GM23338 (cell line): ENCODE results near the gene UBXN2A.

Source experiments
- CREB1 ChIP-seq: fragments of 250-450 bp; sonication (Bioruptor Pico); IDR thresholded peaks from 2 replicates; pipeline ENCODE4 v1.5.0; 2020; ENCODE audit warnings: low read depth, mild to moderate bottlenecking, moderate library complexity
- CTCF ChIP-seq, 2 experiments: fragments of 200-600 bp in 1 of 2; sonication (generic) in 1 of 2; conservative IDR thresholded peaks; 2 replicates each; pipeline versions ENCODE4 v1.5.1 to v1.6.1; 2016 to 2017; ENCODE audit warnings: antibody characterized with exemption in 2 of 2, low read depth in 2 of 2, mild to moderate bottlenecking in 2 of 2, moderate library complexity in 1 of 2
- ETS1 ChIP-seq: IDR thresholded peaks from 2 replicates; pipeline ENCODE4 v1.6.1; 2016; ENCODE audit warnings: antibody characterized with exemption
- EZH2 ChIP-seq: fragments of 200-600 bp; sonication (generic); IDR thresholded peaks from one replicate; pipeline ENCODE4 v1.8.0; 2017; ENCODE audit warnings: antibody characterized with exemption, mild to moderate bottlenecking, low read depth; ENCODE audit not compliant: unreplicated experiment
- EZH2phosphoT487 ChIP-seq: fragments of 200-600 bp; sonication (generic); IDR thresholded peaks from one replicate; pipeline ENCODE4 v1.8.1; 2018; ENCODE audit warnings: antibody characterized with exemption; ENCODE audit not compliant: unreplicated experiment
- JUNB ChIP-seq: IDR thresholded peaks from one replicate; pipeline ENCODE4 v1.6.1; 2016; ENCODE audit warnings: antibody characterized with exemption; ENCODE audit not compliant: unreplicated experiment
- NANOG ChIP-seq: IDR thresholded peaks from 2 replicates; pipeline ENCODE4 v1.6.1; 2016; ENCODE audit warnings: antibody characterized with exemption, borderline replicate concordance
- POLR2AphosphoS5 ChIP-seq: IDR thresholded peaks from 2 replicates; pipeline ENCODE4 v1.6.1; 2016; ENCODE audit warnings: antibody characterized with exemption, low read depth
- REST ChIP-seq: IDR thresholded peaks from one replicate; pipeline ENCODE4 v1.6.1; 2018; ENCODE audit warnings: antibody characterized with exemption; ENCODE audit not compliant: unreplicated experiment
- STAT1 ChIP-seq: IDR thresholded peaks from one replicate; pipeline ENCODE4 v1.6.1; 2016; ENCODE audit warnings: antibody characterized with exemption; ENCODE audit not compliant: unreplicated experiment
- ZNF114 ChIP-seq: fragments of 250-450 bp; sonication (Bioruptor Pico); IDR thresholded peaks from 2 replicates; pipeline ENCODE4 v1.5.0; 2020; ENCODE audit warnings: mild to moderate bottlenecking, moderate library complexity
- ZNF331 ChIP-seq: fragments of 250-450 bp; sonication (Bioruptor Pico); IDR thresholded peaks from 2 replicates; pipeline ENCODE4 v1.5.0; 2020; ENCODE audit warnings: low read depth, mild to moderate bottlenecking, moderate library complexity
- ZNF462 ChIP-seq: fragments of 250-450 bp; sonication (Bioruptor Pico); IDR thresholded peaks from 2 replicates; pipeline ENCODE4 v1.5.0; 2020; ENCODE audit warnings: mild to moderate bottlenecking, moderate library complexity

GRCh38 chr2:24050041-24050979, 110.0 kb downstream of the UBXN2A start:
- TF ChIP-seq CTCF (conservative IDR thresholded peaks at IDR 0.05; ENCODE audit: low read depth in 2 of 2) (no peak), POLR2AphosphoS5 (no peak), EZH2phosphoT487 (no peak), EZH2 (no peak), REST (no peak), ETS1 (no peak), JUNB (no peak), CREB1 (CRISPR knock-in tag) (no peak), NANOG (no peak), STAT1 (no peak), ZNF331 (CRISPR knock-in tag) (no peak), ZNF462 (CRISPR knock-in tag) (no peak), ZNF114 (CRISPR knock-in tag) (no peak)
